Measurements from ENCODE around the gene CRHR1. TPM values are rescaled to one million over a fixed set of nuclear protein-coding genes. Genes with fewer than 3 reads are reported as not detected.

CRHR1 gene
- total RNA-seq, 1 donor, result under 0.01 TPM

DNA sequence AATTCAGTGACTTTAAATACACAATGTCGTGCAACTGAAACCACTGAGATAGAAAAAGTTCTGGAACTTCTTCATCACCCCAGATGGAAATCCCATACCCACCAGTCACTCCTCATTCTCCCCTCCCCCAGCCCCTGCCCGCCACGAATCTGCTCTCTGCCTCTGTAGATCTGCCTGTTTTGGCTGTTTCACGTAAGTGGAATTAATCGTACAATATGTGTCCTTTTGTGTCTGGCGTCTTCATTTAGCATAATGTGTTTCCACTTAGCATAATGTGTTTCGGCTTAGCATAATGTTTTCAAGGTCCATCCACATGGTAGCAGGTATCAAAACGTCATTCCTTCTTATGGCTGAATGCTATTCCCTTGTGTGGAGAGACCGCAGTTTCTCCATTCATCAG lies 57.1 kb downstream of the CRHR1 start:
- no peak for DNase-seq (ENCODE audit: low read depth in 2 of 3, low spot score in 2 of 3)

- DNase-seq (ENCODE audit: low read depth in 2 of 3, low spot score in 2 of 3), result no peak
Measured at GRCh38 chr17:45841883-45842525, 57.9 kb downstream of the CRHR1 start.

- no peak for DNase-seq (ENCODE audit: low read depth in 2 of 3, low spot score in 2 of 3)
Measured at GRCh38 chr17:45843722-45844121, 59.6 kb downstream of the CRHR1 start.

DNA sequence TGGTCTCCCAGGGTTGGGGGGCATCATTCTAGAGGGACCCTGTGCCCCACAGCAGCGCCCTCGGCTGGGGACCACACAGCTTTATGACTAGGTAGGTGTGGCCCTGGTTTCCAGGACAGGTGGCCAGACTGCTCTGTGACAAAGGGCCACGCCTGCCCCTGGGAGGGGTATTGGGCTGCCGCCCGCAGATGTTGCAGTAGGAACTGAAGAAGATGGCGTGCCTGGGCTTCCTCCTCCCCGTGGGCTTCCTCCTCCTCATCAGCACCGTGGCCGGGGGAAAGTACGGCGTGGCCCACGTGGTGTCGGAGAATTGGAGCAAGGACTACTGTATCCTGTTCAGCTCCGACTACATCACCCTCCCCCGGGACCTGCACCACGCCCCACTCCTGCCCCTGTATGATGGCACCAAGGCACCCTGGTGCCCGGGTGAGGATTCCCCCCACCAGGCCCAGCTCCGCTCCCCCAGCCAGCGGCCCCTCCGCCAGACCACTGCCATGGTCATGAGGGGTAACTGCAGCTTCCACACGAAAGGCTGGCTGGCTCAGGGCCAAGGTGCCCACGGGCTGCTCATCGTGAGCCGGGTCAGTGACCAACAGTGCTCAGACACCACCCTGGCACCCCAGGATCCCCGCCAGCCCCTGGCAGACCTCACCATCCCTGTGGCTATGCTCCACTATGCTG lies 60.7 kb downstream of the CRHR1 start, which contains the start of gene SPPL2C:
Gene SPPL2C (plus strand): TSS at position 187 of the 681 bp plus-strand sequence. CDS start 26 bp downstream, at position 213.
- no peak for DNase-seq (ENCODE audit: low read depth in 2 of 3, low spot score in 2 of 3)

DNA sequence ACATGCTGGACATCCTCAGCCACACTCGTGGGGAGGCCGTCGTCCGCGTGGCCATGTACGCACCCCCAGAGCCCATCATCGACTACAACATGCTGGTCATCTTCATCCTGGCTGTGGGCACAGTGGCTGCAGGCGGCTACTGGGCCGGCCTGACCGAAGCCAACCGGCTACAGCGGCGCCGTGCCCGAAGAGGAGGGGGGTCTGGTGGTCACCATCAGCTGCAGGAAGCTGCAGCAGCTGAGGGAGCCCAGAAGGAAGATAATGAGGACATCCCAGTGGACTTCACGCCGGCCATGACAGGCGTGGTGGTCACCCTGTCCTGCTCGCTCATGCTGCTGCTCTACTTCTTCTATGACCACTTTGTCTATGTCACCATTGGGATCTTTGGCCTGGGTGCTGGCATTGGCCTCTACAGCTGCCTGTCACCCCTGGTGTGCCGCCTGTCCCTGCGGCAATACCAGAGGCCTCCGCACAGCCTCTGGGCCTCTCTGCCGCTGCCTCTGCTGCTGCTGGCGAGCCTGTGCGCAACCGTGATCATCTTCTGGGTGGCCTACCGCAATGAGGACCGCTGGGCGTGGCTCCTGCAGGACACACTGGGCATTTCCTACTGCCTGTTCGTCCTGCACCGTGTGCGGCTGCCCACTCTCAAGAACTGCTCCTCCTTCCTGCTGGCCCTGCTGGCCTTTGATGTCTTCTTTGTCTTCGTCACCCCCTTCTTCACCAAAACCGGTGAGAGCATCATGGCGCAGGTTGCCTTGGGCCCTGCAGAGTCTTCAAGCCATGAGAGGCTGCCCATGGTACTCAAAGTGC lies 61.5 kb downstream of the CRHR1 start:
- no peak for DNase-seq (ENCODE audit: low read depth in 2 of 3, low spot score in 2 of 3)

DNA sequence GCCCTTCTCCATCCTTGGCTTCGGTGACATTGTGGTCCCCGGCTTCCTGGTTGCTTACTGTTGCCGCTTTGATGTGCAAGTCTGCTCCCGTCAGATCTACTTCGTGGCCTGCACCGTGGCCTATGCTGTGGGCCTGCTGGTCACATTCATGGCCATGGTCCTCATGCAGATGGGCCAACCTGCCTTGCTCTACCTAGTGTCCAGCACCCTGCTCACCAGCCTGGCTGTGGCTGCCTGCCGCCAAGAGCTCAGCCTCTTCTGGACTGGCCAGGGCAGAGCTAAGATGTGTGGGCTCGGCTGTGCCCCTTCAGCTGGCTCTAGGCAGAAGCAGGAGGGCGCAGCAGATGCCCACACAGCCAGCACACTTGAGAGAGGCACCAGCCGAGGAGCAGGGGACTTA lies 62.1 kb downstream of the CRHR1 start:
- no peak for DNase-seq (ENCODE audit: low read depth in 2 of 3, low spot score in 2 of 3)

DNA sequence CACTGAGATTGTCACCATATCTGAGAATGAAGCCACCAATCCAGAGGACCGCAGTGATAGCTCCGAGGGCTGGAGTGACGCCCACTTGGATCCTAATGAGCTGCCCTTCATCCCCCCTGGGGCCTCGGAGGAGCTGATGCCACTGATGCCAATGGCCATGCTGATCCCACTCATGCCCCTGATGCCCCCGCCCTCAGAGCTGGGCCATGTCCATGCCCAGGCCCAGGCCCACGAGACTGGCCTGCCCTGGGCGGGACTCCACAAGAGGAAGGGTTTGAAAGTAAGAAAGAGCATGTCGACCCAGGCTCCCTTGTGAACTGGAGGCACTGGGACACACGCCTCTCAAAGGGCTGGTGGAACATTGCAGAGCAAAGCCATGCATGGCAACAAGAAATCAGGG lies 62.5 kb downstream of the CRHR1 start:
- no peak for DNase-seq (ENCODE audit: low read depth in 2 of 3, low spot score in 2 of 3)

GRCh38 chr17:45847101-45847500 lies 63.0 kb downstream of the CRHR1 start:
- DNase-seq (ENCODE audit: low read depth in 2 of 3, low spot score in 2 of 3), result no peak

- no peak for DNase-seq (ENCODE audit: low read depth in 2 of 3, low spot score in 2 of 3)
Measured at GRCh38 chr17:45847747-45848146, 63.6 kb downstream of the CRHR1 start.

GRCh38 chr17:45848405-45848804 lies 64.3 kb downstream of the CRHR1 start:
- no peak for DNase-seq (ENCODE audit: low read depth in 2 of 3, low spot score in 2 of 3)

DNA sequence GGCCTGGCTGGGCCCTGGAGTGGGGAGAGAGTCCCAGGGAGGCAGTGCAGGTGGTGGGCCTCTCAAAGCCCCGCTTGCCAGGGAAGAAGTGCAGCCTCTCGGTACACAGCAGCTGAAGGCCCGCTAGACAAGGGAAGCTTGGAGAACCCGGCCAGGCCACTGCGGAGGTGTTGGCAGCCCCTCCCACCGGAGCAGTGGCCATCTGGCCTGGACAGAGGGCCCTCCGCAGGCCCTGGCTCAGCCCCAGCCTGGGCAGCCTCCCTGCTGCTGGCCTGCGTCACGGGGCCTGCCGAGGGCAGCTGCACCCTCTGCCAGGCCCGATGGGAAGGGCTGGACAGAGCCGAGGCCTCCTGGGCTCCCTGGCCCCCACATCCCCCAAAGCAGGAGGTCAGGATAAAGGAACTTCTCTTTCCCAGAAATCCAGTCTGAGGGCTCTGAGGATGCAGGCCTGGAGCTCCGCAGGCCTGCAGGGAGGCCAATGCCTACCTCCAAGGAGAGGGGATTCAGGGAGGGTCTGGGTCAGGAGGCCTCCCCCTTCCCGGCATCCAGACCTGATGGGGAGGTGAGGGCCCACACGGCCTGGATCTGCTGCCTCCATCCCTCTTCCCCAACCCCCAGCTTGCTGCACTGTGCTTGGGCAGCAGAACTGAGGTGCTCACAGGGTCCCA lies 64.9 kb downstream of the CRHR1 start:
- DNase-seq (ENCODE audit: low read depth in 2 of 3, low spot score in 2 of 3), result no peak

- DNase-seq (ENCODE audit: low read depth in 2 of 3, low spot score in 2 of 3), result no peak
Measured at GRCh38 chr17:45849536-45849990, 65.4 kb downstream of the CRHR1 start.

DNA sequence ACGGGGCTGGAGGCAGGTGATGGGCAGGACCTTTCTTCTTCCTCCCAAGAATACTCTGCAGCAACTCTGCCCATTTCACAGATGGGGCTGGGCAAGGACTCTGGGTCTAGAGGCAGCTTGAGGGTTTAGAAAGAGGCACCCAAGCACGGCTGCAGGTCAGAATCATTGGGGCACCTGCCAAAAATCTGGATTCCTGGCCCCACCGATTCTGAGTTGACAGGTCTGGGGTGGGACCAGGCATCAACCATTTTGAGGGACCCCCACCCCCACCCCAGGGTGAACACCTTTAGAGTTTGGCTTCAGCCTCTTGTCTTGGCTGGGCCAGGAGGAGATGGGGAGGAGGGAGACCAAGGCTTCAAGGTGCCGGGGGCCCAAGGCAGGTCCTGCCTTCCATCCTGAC lies 65.9 kb downstream of the CRHR1 start:
- no peak for DNase-seq (ENCODE audit: low read depth in 2 of 3, low spot score in 2 of 3)

GRCh38 chr17:45850468-45850867 lies 66.3 kb downstream of the CRHR1 start:
- DNase-seq (ENCODE audit: low read depth in 2 of 3, low spot score in 2 of 3), result no peak

GRCh38 chr17:45851022-45851421 lies 66.9 kb downstream of the CRHR1 start:
- no peak for DNase-seq (ENCODE audit: low read depth in 2 of 3, low spot score in 2 of 3)

GRCh38 chr17:45851464-45851863 lies 67.3 kb downstream of the CRHR1 start:
- DNase-seq (ENCODE audit: low read depth in 2 of 3, low spot score in 2 of 3), result peak in 1 of 3 donors; percentile 5

DNA sequence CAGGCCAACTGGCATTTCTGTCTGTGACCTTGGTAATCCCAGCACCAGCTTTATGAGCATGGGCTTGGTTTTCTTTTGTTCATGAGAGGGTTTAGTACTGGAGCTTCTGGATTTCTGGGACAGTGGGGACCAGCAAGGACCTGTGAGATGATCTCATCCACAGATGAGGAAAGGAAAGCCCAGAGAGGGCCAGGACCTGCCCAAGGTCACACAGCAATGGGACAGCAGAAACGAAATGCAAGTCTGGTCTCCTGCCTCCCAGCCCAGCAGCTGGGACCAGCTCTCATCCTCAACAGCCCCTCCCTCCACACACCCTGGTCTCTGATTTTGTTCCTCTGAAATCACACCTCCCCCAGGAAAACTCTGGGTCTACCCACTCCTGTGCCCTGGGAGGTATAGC lies 67.8 kb downstream of the CRHR1 start:
- no peak for DNase-seq (ENCODE audit: low read depth in 2 of 3, low spot score in 2 of 3)

DNA sequence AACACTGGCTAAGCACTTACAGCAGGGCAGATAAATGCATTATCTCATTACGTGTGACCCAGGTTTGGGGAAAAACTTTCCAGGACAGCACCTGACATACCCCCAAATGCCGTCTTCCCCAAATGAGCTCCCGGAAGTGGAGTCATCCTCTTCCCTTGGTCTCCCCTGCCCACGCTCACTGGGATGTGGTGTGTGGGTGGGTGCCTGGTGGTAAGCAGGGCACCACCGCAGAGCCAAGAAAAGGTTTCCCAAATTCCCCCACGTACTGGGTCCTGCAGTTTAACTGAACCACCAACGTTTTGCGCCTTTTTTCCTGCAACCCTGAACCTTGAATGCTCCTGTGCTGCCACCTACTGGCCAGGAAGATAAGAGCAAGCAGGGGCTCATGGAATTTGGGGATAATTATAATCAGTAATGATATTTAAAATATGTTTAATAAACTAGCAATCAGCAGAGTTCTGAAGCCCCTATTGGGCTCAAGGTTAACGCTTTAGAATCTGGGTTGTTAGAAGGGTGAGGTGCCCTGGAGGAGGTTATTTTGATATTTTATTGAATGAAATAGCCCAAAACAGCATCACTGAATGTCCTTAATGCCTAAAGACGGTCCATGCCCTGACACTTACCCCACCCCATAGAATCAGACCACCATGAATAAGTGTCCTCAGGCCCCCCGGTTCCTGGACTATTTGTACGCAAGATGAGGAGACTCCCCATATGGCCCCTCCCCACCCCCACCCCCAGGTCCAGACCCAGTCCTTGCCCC lies 68.6 kb downstream of the CRHR1 start:
- DNase-seq (ENCODE audit: low read depth in 2 of 3, low spot score in 2 of 3), result peak in 2 of 3 donors; percentile 43 to 80

- DNase-seq (ENCODE audit: low read depth in 2 of 3, low spot score in 2 of 3), result no peak
Measured at GRCh38 chr17:45854209-45854608, 70.1 kb downstream of the CRHR1 start.

- DNase-seq (ENCODE audit: low read depth in 2 of 3, low spot score in 2 of 3), result no peak
Measured at GRCh38 chr17:45855691-45856336, 71.7 kb downstream of the CRHR1 start.

All from hematopoietic multipotent progenitor cell (in vitro differentiated cells).